ENCODE measurements around the gene EIF5.

- TF ChIP-seq CTCF (IDR thresholded peaks at IDR 0.05) (no peak), POLR2A (IDR thresholded peaks at IDR 0.05) (no peak)
Measured at GRCh38 chr14:103326078-103326477, 8.0 kb upstream of the EIF5 start.

All from esophagus squamous epithelium (tissue), 4 donors.